SHP77 treated with DMSO at 0.1 percent for 48 hours (cell line): ENCODE data around the gene PALLD.
"Not testable (repeated sequence)": the region's sequence is repeated elsewhere in the genome, so short reads cannot be mapped to it uniquely, and the experiment has no call there.

Experiments
- DNase-seq: peaks from one replicate; lab custom pipeline; 2025; lab: John Stamatoyannopoulos, UW

Gene PALLD

DNA sequence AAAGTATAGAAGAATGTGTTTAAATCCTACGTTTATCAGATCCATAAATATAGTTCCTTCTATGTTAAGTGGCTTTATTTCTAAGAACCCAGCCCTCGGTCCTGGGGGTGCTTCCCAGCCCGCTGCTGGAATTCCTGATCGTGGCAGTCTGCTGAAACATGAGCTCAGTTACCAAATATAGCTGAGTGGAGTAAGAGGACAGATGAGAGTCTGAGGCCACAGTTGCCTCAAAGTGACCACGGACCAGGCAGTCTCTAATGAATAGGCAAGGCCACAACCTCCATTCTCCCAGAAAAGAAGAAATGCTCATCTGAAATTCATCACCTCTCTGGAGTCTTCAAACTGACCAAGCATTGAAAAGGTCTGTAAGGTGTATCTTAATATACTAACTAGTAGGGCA lies at the start of gene PALLD:
PALLD (plus strand) TSS at position 219 of the 400 bp plus-strand sequence.
- peak; percentile 23 for DNase-seq

DNA sequence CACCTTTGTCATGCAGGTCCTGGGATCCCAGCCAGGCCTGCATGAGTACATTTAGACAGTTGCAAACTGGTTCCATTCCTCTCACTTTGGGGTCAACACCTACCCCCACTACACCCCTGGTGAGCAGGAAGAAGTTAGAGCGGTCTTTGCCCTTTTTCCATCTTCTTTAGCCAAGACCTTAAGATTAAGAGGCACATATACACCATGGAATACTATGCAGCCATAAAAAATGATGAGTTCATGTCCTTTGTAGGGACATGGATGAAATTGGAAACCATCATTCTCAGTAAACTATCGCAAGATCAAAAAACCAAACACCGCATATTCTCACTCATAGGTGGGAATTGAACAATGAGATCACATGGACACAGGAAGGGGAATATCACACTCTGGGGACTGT lies 47.8 kb upstream of the PALLD start:
- not testable (repeated sequence) for DNase-seq

DNA sequence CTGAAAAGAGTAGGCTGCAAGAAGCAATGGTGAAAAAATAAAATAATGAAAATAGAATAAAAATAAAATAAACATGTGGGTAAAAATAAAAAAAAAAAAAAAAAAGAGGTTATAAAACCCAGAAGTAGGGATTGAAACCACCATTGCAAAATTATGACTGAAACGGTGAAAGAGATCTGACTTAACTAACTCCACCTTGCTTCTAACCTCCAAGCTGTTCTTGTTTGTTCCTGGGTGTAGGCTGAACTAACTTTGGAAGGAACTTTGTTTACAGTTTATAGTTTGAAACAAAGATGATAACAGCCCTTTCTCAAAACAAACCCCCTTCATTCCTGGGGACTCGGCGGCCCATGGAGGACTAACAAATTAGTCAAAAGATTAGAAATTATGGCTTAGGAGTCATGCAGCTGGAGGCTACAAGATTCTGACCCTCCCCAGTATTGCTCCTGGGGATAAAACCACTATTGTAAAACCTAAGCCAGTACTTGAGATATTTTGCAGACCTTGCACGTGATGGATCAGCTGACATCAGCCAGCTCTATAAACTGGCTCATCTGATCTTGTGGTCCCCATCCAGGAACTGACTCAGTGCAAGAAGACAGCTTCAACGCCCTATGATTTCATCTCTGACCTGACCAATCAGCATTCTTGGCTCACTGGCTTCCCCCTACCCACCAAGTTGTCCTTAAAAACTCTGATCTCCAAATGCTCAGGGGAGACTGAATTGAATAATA lies 47.0 kb upstream of the PALLD start:
- no peak for DNase-seq

DNA sequence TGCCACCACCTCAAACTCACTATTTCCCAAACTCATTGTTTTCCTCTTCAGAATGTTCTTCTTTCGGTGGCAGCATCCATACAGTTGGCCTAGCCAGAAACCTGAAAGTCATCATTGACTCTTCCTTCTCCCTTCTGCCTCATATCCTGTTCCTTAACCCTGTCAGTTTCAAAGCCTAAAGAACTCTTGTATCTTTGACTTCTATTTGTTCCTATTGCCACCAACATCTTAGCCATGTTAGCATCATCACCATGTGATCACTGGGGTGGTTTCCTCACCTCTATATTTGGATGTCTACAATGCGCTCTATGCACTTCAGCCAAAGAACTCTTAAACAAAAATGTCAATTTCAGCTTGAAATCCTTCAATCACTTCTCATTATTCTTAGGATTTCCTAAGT lies 45.5 kb upstream of the PALLD start:
- no peak for DNase-seq

DNA sequence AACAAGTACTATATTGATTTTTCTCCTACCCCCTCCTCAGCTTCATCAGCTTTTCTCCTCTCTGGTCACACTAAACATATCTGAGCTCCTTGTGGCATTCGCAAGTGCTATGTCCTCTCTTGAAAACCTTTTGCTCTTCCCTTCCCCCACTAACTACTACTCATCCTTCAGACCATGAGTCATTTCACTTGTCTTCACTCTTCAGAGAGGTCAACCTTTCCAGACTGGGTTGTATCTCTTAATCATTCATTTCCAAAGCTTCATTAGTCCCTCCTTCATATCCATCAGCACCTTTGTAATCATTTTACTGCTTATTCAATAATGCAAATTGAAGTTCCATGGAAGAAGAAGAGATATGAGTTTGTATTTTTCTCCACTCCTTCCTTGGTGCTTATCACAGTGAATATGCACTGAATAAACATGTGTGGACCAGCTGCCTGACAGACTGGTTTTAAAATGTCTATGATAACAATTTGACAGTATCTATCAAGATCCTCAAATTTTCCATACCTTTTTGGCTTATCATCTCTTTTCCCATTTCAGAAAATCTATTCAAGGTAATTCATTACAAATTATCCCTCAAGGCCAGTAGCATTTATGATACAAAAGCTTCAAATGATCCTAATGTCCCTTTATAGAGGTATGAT lies 45.0 kb upstream of the PALLD start:
- no peak for DNase-seq

DNA sequence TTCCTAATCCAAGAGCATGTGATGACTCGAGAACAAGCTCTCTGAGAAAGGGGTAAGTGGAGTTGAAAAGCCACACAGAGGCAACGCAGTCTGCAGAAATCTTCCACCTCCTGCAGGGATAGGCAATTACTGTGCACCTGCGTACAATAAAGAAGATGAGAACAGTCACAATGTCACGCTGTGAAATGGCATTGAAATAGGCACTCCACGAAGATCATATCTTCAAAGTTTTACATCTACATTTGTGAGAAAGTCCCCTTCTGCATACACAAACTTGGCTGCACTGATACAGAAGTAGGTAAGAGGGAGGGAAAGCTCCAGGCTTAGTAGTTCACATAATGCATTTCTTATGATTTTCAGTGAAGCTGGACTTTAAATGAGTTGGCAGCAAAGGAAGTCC lies 43.7 kb upstream of the PALLD start:
- no peak for DNase-seq

DNA sequence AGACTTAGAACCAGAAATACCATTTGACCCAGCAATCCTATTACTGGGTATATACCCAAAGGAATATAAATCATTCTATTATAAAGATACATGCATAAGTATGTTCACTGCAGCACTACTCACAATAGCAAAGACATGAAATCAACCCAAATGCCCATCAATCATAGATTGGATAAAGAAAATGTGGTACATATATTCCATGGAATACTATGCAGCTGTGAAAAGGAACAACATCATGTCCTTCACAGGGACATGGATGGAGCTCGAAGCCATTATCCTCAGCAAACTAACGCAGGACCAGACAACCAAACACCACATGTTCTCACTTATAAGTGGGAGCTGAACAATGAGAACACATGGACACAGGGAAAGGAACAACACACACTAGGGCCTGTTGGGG lies 38.6 kb upstream of the PALLD start:
- DNase-seq = not testable (repeated sequence)

DNA sequence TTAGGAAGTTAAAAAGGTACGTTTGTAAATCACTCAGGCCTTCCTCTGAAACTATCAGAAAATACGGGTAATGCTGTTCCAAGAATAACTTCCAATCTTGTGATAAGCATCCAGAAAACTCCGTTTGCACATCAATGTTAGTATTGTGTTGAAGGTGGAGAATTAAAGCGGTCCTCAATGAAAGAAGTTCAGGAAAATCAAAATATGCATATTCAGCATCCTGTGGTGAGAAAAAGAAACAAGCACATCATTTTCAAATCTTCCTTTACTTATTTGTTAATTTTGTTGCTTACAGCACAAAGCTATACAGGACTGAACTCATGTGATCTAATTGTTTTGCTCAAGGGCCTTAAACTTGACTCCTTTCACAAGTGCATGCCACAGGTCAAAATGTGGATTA lies 35.0 kb upstream of the PALLD start:
- no peak for DNase-seq

DNA sequence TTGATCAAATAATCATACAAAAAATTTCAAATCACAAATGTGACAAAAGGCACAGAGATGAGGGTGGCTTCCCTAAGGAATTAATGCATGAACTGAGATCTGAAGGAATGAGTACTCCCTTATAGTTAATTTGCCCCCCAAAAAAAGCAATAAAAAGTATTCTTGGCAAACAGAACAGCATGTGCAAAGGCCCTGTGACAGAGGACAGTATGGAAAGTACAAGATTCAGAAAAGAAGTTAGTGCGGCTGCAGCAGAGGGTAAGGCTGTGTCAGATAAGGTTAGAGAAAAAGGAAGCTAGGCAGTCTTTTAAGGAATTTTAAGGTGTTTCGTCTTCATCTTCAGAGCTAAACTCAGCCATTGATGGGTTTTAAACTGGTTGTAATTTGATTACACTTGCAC lies 23.9 kb upstream of the PALLD start:
- no peak for DNase-seq

DNA sequence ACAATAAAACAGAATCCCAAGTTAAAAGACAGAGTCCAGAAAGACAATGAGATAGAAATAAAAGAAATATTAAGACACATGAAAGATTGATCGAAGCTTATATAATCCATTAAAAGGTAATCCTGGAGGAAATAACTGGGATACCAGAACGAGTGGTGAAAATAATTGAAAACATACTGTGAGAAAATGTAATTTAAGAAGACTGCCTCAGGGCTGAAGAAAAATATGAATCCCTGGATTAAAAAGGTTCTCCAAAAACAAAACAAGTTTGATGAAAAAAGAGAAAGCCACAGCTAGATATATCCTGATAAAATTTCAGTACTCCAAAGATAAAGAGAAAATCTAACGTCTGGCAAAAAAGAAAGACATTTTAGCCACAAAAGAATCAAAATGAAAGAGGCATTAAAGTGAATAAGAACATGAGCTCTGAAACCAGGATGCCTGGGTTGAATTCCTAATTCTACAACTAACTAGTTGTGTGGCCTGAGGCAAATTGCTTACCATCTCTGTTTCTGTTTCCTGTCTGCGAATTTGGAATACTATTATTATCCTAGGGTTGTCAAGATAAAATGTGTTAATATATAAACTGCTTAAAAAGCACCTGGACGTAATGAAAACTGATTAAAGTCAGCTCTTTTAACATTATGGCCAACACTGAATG lies 22.1 kb upstream of the PALLD start:
- no peak for DNase-seq

DNA sequence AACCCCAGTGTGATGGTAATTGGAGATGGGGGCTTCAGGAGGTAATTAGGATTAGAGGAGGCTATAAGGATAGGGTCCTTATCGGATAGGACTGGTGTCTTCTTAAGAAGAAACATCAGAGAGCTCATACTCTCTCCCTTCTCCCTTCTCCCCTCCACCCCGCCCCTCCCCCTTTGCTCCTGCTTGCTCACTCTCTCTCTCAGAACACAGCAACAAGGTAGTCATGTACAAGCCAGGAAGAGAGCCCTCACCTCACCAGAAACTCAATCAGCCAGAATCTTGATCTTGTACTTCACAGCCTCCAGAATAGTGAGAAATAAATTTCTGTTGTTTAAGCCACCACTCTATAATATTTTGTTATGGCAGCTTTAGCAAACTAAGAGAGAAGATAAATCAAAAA lies 21.1 kb upstream of the PALLD start:
- DNase-seq = no peak

DNA sequence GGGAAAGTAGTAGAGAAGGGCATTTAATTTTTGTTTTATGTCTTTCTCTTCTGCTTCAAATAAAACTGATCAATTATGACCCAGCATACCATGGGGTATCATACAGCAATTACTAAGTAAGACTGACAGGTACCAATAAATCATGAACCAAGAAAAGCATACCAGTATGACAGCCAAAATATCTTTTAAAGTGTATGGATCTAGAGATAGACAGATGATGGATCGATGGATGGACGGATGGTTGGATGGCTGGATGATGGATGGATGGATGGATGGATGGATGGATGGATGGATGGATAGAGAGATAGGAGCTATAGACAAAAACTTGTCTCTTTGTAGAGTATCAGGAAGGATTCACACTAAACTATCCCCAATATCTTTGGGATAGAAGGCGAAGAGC lies 18.0 kb upstream of the PALLD start:
- DNase-seq = no peak

DNA sequence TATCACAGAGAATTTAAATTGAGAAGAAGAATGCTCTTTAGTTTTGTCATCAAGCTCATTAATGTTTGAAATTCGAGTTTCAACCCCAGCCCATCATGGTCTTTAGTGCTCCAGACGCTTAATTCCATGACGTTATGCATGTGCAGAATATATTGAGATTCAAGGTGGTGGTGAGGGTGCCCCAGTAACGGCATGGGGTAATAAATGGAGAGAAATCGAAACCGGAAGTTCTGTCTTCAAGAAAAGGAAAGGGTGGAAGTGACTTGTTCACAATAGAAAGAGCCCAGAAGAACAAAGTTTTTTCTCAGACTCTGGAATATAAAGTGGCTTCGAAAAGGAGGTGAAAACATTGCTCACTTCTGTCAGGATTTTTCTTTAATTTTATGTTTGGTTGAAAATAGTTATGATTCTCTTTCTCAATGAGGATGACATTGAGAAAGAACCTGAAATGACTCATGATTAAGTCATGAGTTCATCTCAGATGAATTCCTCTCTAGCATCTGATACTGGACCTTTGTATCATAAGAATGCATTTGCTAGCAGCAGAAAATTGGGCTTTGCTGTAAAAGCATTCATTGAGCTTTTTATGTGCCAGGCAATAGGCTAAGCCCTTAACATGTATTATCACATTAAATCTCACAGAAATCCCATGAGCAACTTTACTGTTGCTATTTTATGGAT lies 15.8 kb upstream of the PALLD start:
- no peak for DNase-seq

DNA sequence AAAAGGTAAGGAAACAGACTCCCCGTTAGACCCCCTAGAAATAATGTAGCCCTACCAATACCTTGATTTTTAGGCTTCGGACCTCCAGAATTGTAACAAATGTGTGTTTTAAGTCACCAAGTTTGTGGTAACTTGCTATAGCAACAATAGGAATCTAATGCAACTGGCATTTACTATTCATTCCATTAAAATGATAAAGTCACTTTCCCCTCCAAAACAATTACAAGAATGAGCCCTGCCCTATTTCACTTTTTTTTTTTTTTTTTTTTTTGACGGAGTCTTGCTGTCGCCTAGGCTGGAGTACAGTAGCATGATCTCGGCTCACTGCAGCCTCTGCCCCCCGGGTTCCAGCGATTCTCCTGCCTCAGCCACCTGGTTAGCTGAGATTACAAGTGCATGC lies 13.0 kb upstream of the PALLD start:
- no peak for DNase-seq

DNA sequence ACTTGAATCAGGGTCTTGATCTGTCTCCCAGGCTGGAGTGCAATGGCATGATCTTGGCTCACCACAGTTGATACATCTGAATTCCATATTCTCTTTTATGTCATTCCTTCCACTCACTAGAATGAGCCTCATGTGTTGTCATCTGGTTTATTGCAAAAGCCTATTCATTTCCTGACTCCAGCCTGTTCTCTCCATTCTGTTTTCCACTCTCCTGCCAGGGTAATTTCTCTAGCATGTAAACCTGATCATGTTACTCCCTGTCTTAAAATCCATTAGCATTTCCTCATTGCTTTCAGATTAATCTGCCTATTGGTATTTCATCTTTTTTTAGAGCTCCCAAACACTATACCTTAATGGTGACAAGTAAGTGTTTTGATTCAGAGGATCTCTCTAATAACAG lies 12.2 kb upstream of the PALLD start:
- no peak for DNase-seq

DNA sequence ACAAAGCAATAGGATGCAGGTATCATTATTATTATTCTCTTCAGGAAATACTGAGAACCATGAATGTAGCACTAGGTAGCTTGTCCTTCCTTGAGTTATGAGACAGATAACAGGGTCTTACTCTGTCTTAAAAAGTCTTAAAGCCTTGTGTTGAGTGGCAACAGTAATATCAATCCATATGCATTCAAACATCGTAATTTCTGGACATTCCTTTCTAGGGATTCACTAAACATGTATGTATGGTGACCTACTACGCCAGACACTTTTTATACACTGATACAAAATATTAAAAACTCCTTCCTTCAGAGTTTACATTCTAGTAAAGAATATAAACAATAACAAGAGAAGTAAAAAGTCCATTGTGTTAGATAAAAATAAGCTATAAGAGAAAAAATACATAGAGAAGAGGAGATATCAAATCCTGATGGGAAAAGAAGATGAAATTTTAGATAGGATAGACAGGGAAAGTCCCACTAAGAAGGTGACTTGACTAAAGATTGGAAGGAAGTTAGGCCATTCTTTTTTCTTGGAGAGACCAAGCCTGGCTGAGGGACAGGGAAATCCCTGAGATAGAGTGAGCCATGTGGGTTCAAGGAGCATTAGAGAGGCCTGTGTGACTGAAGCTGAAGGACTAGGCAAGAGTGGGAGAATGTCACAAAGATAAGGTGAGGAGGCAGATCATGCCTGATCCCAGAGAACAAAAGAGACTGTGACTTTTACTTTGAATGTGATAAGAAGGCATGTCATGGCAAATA lies 11.5 kb upstream of the PALLD start:
- DNase-seq = no peak

DNA sequence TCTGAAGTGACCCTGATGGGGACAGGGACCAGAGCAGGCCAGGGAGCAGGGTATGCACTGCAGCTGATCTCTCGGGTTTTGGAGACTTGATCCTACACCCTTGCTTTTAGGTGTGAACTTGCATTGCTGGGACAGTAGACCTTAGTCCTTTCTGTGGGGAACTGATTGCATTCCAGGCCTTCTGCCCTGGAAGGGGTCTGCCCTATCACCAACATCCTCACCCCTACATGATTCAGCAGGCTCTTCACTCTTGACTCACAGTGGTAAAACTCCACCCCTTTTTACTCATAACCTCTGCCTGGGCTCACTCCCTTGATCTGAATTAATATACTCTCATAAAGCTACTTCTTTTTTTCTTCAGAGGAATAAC lies 10.0 kb upstream of the PALLD start:
- DNase-seq = no peak

DNA sequence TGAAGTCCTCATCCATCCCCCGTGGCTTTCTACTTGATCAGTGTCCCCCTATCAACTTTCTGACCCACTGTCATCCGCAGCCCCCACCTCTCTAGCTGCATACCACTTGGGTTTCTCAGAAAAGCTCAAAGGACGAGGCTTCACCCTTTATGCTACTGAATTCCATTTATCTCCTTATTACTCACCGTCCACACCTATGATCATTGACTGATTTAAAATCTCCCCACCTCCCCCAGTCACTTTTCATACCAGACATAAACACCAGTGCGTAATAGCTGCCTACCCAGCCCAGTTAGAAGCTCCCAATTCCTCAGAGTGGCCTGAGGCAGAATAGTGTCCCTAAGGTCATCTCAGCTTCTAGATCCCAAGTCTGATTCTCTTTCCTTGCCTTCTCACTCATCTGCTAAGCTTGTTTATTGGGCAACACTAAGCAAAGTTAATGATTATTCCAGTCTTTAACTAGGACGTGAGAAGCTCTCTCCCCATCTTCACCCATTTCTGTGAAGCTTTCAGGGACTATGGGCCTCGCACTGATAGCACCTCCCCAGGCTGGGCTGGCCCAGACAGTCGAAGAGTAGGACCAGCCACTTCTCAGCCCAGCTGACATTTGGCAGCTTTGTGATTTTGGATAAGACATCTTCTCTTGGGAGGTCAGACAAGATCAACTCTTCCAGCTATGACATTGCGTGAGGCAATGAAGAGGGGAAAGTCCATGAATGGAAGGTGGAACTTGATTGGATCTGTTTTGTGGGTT lies 9.4 kb upstream of the PALLD start:
- no peak for DNase-seq

DNA sequence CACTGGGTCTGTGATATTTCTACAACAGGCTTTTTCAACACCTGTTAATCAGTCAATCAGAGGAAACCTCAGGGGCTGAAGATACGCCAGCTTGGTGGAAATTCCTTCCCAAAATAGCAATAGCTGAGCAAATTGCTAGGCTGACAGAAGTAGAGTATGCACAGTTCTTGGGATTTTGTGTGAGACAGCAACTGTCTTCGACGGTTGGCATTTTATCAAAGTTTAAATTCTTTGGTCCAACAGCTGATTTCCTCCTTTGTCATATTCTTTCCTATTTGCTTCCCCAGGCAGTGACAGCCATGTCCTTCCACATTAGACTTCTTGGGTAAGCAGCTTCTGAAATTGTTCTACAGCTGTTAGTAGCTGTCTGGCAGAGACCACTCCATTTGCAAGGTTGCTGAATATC lies 8.0 kb upstream of the PALLD start:
- no peak for DNase-seq

DNA sequence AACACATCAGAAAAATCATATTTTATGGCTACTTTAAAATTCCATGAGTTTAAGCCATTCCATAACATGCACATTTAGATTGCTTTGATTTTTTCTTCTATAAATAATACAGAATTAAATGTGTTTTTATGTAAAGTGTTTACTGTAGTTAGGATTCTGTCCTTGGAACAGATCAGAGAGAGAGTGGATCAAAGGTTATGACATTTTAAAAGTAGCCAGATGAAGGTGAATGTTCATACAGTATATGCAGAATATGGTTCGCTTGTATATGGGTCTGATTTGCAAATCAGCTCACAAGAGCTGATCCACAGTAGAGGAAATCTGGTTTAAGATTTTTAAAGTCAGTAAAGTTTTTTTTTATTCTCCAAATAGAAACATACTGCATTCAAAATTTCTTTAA lies 7.2 kb upstream of the PALLD start:
- no peak for DNase-seq

DNA sequence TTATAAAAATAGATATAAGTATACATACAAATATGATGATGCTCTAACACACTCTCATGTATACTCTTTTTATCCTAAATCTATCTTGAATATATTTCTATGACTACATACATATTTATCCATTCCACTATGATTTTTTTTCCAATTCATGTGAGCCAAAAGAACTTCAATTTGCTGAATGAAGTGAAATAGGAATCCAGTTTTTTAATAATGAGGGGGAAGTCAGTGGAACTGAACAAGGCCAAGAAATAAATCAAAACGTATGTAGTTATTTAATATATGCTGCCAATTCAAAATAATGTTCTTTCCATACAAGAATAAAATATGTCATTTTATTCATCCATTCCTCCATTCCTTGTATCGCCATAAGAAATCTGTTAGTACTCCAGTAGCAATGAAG lies 6.1 kb upstream of the PALLD start:
- DNase-seq = no peak

DNA sequence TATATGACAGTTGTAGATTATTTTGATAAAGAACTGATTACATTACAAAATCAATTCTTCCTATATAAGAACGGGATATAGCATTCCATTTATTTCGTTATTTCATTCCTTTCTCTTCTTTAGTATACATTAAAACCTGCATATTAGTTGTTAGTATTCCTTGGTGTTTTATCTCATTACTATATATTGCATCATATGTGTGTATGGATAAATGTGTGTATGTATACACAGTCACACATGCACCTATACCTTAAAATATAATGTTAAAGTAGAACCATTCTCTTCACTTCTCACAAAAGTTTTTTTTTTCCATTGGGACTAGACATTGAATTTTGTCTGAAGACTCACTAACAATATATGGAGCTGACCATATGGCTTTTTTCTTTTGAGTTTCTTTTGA lies 5.3 kb upstream of the PALLD start:
- no peak for DNase-seq
